GM12873 (cell line): ENCODE data around the gene SGF29.

Experiments used
- TF ChIP-seq, protein P1 (sequence below): IDR thresholded peaks from 2 replicates; pipeline ENCODE4 v1.5.1; 2012; ENCODE audit warnings: low read depth, mild to moderate bottlenecking, moderate library complexity, low read length, control low read depth; ENCODE audit not compliant: insufficient read depth; ENCODE audit errors: missing control alignments

SGF29 gene

DNA sequence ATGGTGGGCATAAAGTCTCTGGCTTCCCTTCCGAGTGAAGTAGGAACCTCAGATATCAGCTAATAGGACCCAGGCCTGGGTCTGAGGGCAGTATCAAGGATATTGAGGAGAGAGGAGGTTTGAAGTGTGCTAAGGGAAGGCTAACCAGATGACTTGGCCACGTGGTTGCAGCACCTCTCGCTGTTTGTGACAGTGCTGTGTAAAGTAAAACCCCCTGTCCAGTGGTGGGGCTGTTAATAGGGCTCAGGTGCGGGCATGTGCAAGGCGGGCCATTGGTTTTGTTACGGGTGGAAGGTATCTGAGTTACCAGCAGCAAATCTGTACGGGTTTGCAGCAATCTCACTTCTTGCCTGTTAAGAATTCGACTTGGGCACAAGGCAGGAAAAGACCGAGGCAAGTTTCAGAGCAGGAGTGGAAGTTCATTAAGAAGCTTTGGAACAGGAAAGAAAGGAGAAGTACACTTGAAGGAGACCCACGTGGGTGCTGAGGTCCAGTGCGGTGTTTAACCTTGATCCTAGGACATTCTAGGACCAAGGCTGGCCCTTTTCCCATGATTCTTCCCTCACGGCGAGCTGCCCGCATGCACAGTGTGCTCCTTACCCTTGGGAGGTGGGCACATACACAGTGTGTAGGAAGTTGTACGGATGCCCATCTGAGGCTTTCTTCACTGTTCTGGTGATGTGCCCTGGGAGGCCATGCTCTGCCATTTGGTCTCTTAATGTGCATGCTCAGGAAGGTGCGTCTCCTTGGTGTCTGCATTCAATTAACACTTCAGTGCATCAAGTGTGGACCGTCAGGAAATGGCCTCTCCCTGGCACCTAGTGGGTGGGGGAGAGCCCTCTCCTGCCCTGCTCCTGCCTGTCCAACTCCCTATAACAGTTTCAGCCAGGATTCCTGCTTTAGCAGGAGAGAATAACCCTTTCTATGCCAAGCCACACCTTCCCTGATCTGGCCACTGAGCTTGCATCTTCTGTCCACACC lies 20.3 kb downstream of the SGF29 start:
- TF ChIP-seq, protein P1, sequence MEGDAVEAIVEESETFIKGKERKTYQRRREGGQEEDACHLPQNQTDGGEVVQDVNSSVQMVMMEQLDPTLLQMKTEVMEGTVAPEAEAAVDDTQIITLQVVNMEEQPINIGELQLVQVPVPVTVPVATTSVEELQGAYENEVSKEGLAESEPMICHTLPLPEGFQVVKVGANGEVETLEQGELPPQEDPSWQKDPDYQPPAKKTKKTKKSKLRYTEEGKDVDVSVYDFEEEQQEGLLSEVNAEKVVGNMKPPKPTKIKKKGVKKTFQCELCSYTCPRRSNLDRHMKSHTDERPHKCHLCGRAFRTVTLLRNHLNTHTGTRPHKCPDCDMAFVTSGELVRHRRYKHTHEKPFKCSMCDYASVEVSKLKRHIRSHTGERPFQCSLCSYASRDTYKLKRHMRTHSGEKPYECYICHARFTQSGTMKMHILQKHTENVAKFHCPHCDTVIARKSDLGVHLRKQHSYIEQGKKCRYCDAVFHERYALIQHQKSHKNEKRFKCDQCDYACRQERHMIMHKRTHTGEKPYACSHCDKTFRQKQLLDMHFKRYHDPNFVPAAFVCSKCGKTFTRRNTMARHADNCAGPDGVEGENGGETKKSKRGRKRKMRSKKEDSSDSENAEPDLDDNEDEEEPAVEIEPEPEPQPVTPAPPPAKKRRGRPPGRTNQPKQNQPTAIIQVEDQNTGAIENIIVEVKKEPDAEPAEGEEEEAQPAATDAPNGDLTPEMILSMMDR, result no peak

DNA sequence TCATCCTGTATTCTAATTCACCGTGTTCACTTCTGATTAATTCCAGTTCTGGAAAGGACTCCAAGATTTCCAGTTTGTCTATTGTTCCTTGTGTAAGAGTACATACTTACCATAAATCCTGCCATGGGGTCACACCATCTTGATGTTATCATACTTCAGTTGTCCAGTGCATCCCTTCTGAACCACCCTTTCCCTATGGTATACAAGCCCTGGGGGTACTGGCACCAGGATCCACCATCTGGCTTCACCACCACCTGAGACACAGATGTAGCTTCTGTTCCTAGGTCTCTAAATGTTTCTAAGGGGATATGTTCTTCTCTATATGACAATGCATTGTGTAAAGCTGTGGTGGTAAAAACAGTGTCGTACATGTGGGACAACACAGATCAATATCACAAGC lies 21.2 kb downstream of the SGF29 start:
- TF ChIP-seq, protein P1, result no peak

DNA sequence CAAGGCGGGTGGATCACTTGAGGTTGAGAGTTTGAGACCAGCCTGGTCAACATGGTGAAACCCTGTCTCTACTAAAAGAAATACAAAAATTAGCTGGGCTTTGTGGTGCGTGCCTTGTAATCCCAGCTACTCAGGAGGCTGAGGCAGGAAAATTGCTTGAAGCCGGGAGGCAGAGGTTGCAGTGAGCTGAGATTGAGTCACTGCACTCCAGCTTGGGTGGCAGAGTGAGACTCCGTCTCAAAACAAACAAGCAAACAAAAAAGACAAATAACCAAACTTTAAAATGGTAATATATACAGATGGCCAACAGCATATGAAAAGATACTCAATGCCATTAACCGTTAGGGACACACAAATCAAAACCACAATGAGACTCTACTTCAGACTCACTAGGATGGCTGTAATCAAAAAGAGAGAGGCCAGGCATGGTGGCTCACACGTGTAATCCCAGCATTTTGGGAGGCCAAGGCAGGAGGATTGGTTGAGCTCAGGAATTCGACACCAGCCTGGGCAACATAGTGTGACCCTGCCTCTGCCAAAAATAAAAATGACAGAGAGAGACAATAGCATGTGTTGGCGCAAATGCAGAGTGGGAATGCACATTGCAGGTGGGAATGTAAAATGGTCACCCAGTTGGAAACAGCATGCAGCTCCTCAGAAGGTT lies 21.9 kb downstream of the SGF29 start:
- TF ChIP-seq, protein P1, result no peak

DNA sequence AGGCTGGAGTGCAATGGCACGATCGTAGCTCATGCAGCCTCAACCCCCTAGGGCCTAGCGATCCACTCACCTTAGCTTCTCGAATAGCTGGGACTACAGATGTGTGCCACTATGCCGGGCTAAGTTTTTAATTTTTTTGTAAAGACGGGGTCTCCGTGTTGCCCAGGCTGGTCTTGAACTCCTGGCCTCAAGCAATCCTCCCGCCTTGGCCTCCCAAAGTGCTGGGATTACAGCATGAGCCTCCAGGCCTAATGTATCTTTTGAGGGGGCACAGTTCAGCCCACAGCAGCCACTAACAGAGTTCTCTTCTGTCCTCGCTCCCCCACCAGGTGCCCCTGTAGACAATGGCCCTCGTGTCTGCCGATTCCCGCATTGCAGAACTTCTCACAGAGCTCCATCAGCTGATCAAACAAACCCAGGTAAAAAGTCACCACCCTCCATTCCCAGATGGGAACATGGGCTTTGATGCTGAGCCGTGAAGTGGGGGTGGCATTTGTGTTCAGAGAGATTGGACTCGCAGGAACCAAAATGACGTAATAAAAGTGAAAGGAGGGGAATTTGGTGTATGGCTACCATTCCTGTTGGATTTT lies 27.1 kb downstream of the SGF29 start:
- TF ChIP-seq, protein P1, result no peak

DNA sequence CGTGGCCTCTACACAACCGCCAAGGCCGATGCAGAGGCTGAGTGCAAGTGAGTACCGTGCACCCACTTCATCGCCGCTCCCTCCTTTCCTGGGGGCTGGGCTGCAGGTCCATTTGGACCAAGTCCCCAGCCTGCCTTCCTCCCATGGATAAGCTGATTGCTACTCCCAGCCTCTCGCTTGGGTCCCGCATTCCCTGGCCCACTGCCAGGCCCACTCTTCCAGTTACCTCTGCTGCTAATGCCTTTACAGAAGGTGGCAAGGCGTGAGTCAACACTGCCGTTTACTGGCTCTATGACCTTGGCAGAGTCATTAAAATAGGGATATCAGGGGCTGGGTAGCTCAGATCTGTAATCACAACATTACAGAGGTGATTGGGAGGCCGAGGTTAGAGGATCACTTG lies 32.0 kb downstream of the SGF29 start:
- TF ChIP-seq, protein P1, result no peak

DNA sequence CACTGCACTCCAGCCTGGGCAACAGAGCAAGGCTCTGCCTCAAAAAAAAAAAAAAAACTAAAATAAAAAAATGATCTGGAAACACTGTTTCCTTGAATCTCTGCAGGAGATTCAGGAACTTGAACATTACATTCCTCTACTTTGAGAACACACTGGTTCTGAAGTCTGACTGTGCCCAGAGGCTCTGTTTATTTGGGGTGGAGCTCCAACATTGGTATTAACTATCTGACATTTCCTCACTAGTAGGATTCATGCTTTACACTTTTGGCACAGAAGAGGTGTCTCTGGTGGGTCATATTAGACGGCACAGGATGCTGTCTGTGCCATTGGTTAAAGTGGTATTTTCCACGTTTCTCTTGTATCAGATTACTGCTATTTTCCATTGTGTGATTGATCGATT lies 32.7 kb downstream of the SGF29 start:
- TF ChIP-seq, protein P1, result no peak

DNA sequence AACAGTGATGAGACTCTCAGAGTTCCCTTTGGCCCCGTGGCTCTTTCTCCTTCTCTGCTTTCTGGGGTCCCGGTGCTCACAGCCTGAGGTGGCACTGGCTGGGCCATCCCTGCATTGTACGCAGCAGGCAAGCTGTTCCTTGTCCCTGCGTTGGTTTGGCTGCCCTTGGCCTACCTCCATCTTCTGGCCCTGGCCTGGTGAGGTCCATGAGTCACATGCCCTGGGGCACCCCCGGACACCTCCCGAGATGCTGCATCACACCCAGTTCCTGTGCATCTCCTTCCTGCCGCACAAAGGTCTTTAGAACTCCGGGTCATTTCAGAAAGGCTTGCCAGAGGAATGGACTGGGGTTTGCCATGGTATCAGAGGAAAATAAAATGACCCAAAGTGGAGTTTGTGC lies 33.7 kb downstream of the SGF29 start:
- TF ChIP-seq, protein P1, result no peak
